Measurements from ENCODE around the gene AFF3.

- no peak for TF ChIP-seq CTCF (IDR thresholded peaks at IDR 0.05; ENCODE audit: low read depth, low read length, missing input control)
- TF ChIP-seq MAX (IDR thresholded peaks at IDR 0.05), result no peak
- TF ChIP-seq RAD21 (IDR thresholded peaks at IDR 0.05), result no peak
- TF ChIP-seq SP1 (IDR thresholded peaks at IDR 0.05), result no peak
- no peak for TF ChIP-seq REST (IDR thresholded peaks at IDR 0.05)
- TF ChIP-seq FOXA2 (IDR thresholded peaks at IDR 0.05), result no peak
- TF ChIP-seq JUND (IDR thresholded peaks at IDR 0.05), result no peak
- TF ChIP-seq NR2F2 (IDR thresholded peaks at IDR 0.05), result no peak
- no peak for TF ChIP-seq ZBTB33 (IDR thresholded peaks at IDR 0.05)
These were observed 110.8 kb downstream of the AFF3 start for GRCh38 chr2:100031604-100032003.

Measured in liver (tissue), 3 donors.